ENCODE data around the gene ZNF276.
"Not testable (repeated sequence)": the region's sequence is repeated elsewhere in the genome, so short reads cannot be mapped to it uniquely, and the experiment has no call there.

- not testable (repeated sequence) for TF ChIP-seq EZH2phosphoT487 (IDR thresholded peaks at IDR 0.05; ENCODE audit: insufficient read depth, low read depth); EZH2 (IDR thresholded peaks at IDR 0.05; ENCODE audit: insufficient read depth, poor library complexity, severe bottlenecking)
Measured at GRCh38 chr16:89778211-89778610, 56.9 kb downstream of the ZNF276 start.

All from GM23248 (cell line).